Coronary artery (tissue), 2 donors: Measurements from ENCODE around the gene CADM1.

ENCODE experiments used
- DNase-seq: peaks from one replicate; pipeline ENCODE4 v3.0.0-alpha.2; 2017; ENCODE audit warnings: low spot score
- H3K27ac ChIP-seq, 2 donors: fragments of 200-600 bp; sonication (generic); one replicate each; pipeline ENCODE4 v1.5.1; 2016 to 2019
- H3K4me3 ChIP-seq: fragments of 200-600 bp; sonication (generic); 2 replicates; pipeline ENCODE4 v1.5.1; 2016; ENCODE audit warnings: mild to moderate bottlenecking, moderate library complexity
- CTCF ChIP-seq: fragments of 200-600 bp; sonication (generic); IDR thresholded peaks from one replicate; pipeline ENCODE4 v1.5.1; 2019; ENCODE audit warnings: antibody characterized with exemption

CADM1 gene

DNA sequence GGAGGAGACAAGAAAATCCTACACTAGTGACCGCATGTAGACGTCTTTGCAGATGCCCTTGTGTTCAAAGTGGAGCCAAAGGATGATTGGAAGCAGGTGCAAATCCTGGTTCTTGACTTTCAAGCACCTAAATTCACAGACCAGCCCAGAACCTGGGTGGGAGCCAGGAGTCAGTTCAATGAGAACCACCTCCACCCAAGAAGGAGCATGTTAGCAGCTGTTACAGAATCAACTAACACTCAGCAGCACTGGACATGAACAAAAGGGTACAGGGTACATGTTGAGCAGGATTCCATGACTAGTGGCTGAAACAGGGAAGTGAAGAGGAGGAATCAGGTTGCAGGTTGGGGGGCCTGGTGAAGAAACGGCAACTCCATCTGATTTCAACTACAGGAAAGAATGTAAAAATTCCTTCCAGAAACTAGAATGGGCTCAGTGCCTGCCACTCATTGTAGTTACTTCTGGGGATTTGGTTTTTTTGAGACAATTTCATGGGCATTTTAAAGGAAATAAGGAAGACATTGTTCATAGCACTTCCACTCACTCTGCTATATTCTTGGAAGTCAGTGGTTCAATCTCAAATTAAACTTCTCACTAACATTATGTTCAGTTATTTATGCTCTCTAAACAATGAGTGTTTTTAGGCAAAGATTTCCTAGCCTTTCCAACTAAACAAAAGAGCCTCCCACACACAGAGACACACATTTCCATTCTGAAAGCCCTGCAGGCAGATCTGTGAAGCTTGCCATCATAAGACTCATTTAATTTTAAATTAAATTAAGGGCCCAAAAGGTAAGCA is 173.3 kb downstream of the CADM1 start:
- no peak overlapping the region for H3K27ac ChIP-seq
- DNase-seq, result no peak

GRCh38 chr11:115326526-115326925 is 177.7 kb downstream of the CADM1 start:
- no peak for TF ChIP-seq CTCF
- Histone ChIP-seq H3K27ac (no peak overlapping the region), H3K4me3 (no peak overlapping the region)
- DNase-seq, result no peak

More for the DNA sequence above, 173.3 kb downstream of the CADM1 start:
- no peak overlapping the region for H3K4me3 ChIP-seq
- no peak for TF ChIP-seq CTCF

- H3K4me3 ChIP-seq, result no peak overlapping the region
- H3K27ac ChIP-seq, result no peak overlapping the region
- no peak for TF ChIP-seq CTCF
- no peak for DNase-seq
Measured at GRCh38 chr11:115325523-115325922, 178.7 kb downstream of the CADM1 start.

DNA sequence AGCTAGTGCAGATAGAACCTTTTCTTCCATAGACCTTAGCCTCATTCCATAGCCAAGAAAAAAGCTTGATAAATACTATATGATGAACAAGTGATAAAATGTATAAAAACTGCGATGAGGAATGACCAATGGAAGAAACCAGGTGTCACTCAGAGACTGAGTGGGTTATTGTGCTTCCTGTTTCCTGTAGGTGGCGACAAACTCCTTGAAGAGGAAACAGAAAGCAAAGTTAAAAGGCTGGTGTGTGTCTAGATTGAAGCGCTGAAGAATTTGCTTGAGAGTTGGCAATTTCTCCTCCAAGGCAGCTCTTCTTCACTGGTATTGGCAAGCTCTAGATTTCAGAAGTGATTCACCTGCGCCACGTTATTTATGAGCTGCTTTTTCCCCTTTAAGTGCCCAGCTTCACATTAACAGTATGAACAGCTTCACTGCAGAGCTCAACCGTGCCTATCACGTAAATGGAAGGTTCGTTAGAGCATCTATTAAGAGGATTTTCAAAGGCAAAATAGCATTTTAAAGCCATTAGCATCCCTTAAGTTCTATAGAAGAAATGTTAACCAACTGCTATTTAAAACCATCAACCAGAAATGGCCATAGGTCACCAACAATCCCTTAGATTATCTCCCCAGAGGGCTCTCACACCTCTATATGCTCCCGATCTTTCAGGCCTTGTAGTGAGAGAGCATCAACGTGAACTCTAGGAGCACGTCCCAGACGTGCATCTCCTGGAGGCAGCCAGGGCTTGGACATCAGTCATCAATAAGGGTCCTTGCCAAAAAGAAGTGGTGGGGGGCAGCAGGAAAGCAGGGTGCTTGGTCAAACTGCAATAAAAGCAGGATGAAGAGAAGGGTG is 179.4 kb downstream of the CADM1 start:
- TF ChIP-seq CTCF, result peak; percentile 62

GRCh38 chr11:115322553-115323203 is 181.5 kb downstream of the CADM1 start:
- Histone ChIP-seq H3K4me3 (no peak overlapping the region), H3K27ac (no peak overlapping the region)
- no peak for TF ChIP-seq CTCF
- DNase-seq, result no peak

More for the DNA sequence above, 179.4 kb downstream of the CADM1 start:
- Histone ChIP-seq H3K4me3 (peak overlapping the region; percentile 42), H3K27ac (no peak overlapping the region)
- no peak for DNase-seq

DNA sequence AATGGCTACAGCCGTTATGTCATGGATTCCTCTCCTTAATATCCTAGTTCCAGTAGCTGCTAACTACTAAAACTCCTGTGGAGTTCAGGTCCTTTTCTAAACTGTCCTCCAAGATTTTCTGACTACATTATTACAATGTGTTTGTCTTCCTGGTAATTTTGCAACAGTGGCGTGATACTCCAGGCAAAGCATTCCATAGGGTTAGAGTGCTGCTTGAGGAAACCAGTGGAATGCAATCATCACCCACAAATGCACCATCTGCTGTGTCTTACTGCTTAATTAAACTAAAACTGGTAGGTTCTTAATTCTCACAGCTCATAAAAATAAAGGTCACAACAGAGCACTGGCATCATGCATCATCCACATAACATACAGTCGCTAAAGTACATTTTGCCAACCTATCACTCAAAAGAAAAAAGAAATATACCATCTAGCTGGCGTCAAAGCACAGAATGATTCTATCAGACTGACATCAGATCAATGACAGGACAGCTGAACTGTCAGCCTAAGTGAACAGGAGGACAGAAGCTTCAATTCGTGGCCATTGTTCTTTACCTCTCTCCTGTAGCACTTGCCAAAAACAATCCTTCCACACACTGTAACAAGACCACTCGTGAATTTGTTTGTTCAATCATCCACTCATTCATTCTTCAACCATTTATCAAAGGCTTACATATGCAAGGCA is 182.5 kb downstream of the CADM1 start:
- DNase-seq, result no peak
- TF ChIP-seq CTCF, result no peak
- no peak overlapping the region for H3K4me3 ChIP-seq
- H3K27ac ChIP-seq, result no peak overlapping the region
